ENCODE results near the gene PLCB1.
"Not testable (repeated sequence)": the region's sequence is repeated elsewhere in the genome, so short reads cannot be mapped to it uniquely, and the experiment has no call there.

Gene PLCB1

DNA sequence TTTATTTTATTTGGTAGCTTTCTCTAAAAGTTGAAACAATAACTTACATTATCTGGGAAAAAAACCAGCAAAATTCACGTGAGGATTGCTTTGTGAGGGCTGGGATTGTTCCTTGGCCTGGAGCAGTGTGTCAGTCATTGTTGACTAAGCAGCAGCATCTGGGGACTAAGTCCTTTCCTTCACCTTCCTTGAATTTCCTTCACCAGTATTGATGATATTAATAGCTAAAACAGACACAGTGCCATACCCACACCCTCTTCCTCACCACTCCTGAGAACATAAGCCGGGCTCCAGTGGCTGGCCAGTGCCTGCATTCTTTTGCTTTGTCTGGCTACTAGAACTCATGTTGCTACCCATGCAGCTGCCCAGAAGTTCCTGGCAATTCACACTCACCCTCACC lies 23.7 kb downstream of the PLCB1 start:
- TF ChIP-seq CTCF (IDR thresholded peaks at IDR 0.05; ENCODE audit: low read depth, low read length), result no peak
- no peak overlapping the region for H3K27ac ChIP-seq
- no peaks in the 10 kb centered on the region for H3K27me3 ChIP-seq (ENCODE audit: insufficient read depth, low read depth, severe bottlenecking)
- peaks cover 5% of the 10 kb centered on the region for H3K9me3 ChIP-seq (ENCODE audit: severe bottlenecking)
- no peaks in the 10 kb centered on the region for H3K36me3 ChIP-seq
- no peak overlapping the region for H3K4me3 ChIP-seq (ENCODE audit: low read depth, low read length)
- no peak for DNase-seq

DNA sequence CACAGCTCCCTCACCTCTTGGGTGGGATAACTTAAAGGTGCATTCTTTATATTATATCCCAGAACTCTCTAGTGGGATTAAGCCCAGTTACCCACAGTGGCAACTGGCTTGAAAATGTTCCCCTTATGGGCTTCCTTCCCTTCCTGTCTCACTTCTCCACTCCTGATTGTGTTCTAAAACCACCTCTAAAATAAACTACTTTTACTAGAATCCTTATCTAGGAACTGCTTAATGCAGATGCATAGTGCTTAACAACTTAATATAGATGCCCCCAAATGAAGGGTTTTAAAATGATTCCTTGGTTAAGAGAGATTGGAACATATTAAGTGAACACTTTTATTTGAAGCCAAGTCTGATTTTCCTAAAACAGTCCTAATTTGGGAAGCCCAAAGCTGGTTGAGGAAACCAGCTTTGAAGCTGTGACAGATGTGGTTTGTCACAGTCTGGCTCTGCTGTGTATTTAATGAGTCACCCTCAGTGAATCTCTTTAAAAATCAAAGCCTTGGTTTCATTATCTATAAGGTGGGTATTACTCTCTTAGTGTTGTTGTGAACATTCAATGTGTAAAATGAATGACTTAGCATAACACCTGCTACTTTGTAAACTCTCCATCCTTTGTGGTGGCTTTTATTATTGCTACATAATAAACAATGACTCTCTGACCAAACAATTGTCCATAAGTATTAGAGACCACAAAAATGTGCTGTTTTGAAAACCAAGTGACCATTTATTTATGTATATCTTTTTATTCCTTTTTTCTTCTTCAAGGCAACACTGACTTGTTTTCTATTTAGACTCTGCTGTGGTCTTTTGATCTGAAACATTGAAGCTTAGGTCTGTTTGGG lies 24.4 kb downstream of the PLCB1 start:
- H3K9me3 ChIP-seq (ENCODE audit: severe bottlenecking), result peaks cover 5% of the 10 kb centered on the region
- no peak for DNase-seq
- no peaks in the 10 kb centered on the region for H3K27me3 ChIP-seq (ENCODE audit: insufficient read depth, low read depth, severe bottlenecking)
- no peaks in the 10 kb centered on the region for H3K36me3 ChIP-seq
- H3K4me3 ChIP-seq (ENCODE audit: low read depth, low read length), result no peak overlapping the region
- TF ChIP-seq CTCF (IDR thresholded peaks at IDR 0.05; ENCODE audit: low read depth, low read length), result no peak
- H3K27ac ChIP-seq, result no peak overlapping the region

DNA sequence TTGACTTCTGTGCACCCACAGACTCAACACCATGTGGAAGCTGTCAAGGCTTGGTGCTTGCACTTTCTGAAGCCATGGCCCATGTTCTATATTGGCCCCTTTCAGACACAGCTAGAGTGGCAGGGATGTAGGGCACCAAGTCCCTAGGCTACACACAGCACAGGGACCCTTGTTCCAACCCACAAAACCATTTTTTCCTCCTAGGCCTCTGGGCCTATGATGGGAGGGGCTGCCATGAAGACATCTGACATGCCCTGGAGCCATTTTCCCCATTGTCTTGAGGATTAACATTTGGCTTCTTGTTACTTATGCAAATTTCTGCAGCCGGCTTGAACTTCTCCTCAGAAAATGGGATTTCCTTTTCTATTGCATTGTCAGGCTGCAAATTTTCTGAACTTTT lies 27.2 kb downstream of the PLCB1 start:
- not testable (repeated sequence) for DNase-seq; H3K27ac ChIP-seq; H3K27me3 ChIP-seq (ENCODE audit: insufficient read depth, low read depth, severe bottlenecking); H3K9me3 ChIP-seq (ENCODE audit: severe bottlenecking); H3K36me3 ChIP-seq; H3K4me3 ChIP-seq (ENCODE audit: low read depth, low read length)

DNA sequence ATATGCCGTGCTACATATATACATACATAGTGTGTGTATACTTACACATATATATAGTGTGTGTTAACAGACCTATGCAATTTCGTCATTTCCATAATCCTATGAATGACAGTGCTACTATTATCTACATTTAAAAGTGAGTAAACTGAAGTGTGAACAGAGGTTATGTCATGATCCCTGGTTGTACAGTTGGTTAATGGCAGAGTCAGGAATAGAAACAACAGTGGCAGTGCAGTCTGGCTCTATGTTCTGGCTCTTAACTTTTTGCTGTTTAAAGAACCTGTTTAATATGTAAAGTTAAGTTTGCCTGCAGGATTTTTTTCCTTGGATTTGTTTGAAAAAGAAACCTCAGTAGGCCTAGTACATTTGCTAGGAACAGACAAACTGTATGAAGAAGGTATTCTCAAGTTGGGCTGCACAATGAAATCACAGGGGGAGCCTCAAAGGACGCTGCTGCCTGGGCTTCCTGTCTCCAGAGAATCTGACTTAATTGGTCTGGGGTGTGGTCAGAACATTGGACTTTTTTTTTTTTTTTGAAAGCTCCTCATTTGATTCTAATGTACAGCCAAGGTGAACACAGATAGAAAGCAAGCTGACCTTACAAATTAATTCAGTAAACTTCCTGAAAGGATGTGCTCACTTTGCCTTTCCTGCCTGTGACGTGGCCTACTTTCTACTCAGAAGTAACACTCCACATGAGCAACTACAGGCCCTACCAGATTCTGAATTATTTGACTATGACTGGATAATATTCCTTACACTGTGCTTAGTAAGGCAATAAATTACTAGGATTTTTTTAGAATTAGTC lies 29.4 kb downstream of the PLCB1 start:
- H3K9me3 ChIP-seq (ENCODE audit: severe bottlenecking), result peaks cover 5% of the 10 kb centered on the region
- H3K27me3 ChIP-seq (ENCODE audit: insufficient read depth, low read depth, severe bottlenecking), result no peaks in the 10 kb centered on the region
- no peaks in the 10 kb centered on the region for H3K36me3 ChIP-seq
- no peak for DNase-seq
- TF ChIP-seq CTCF (IDR thresholded peaks at IDR 0.05; ENCODE audit: low read depth, low read length), result no peak
- H3K27ac ChIP-seq, result no peak overlapping the region
- no peak overlapping the region for H3K4me3 ChIP-seq (ENCODE audit: low read depth, low read length)

DNA sequence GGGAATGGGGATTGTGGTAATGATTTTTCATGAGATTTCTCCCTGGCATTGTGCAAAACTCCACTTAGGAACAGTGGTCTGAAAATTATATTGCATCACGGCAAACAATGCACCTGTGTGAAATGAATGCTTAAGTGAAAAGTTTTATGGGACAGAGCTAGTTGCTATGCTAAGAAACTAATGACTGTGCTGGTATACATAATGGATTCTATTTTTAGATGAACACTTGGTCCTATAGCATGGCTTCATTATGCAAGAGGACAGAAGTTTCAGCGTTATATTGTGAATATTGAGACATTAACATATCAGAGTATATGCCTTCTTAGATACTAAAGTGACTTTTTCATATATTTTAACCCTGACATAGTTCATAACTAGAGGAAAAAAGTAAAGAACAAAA lies 30.5 kb downstream of the PLCB1 start:
- DNase-seq, result no peak
- Histone ChIP-seq H3K4me3 (ENCODE audit: low read depth, low read length) (no peak overlapping the region), H3K27ac (no peak overlapping the region), H3K36me3 (no peaks in the 10 kb centered on the region), H3K9me3 (ENCODE audit: severe bottlenecking) (peaks cover 5% of the 10 kb centered on the region), H3K27me3 (ENCODE audit: insufficient read depth, low read depth, severe bottlenecking) (no peaks in the 10 kb centered on the region)
- TF ChIP-seq CTCF (IDR thresholded peaks at IDR 0.05; ENCODE audit: low read depth, low read length), result no peak

GRCh38 chr20:8163543-8163942 lies 31.5 kb downstream of the PLCB1 start:
- H3K4me3 ChIP-seq (ENCODE audit: low read depth, low read length), result no peak overlapping the region
- no peaks in the 10 kb centered on the region for H3K27me3 ChIP-seq (ENCODE audit: insufficient read depth, low read depth, severe bottlenecking)
- no peak overlapping the region for H3K27ac ChIP-seq
- no peaks in the 10 kb centered on the region for H3K36me3 ChIP-seq
- DNase-seq, result no peak
- TF ChIP-seq CTCF (IDR thresholded peaks at IDR 0.05; ENCODE audit: low read depth, low read length), result no peak
- H3K9me3 ChIP-seq (ENCODE audit: severe bottlenecking), result peaks cover 5% of the 10 kb centered on the region
